ENCODE data around the gene FSTL4. TPM values are rescaled to one million over a fixed set of nuclear protein-coding genes. Genes with fewer than 3 reads are reported as not detected.

FSTL4 gene
- total RNA-seq, 4 donors from 2014 or later, result 0.27 TPM; not detected in 3

DNA sequence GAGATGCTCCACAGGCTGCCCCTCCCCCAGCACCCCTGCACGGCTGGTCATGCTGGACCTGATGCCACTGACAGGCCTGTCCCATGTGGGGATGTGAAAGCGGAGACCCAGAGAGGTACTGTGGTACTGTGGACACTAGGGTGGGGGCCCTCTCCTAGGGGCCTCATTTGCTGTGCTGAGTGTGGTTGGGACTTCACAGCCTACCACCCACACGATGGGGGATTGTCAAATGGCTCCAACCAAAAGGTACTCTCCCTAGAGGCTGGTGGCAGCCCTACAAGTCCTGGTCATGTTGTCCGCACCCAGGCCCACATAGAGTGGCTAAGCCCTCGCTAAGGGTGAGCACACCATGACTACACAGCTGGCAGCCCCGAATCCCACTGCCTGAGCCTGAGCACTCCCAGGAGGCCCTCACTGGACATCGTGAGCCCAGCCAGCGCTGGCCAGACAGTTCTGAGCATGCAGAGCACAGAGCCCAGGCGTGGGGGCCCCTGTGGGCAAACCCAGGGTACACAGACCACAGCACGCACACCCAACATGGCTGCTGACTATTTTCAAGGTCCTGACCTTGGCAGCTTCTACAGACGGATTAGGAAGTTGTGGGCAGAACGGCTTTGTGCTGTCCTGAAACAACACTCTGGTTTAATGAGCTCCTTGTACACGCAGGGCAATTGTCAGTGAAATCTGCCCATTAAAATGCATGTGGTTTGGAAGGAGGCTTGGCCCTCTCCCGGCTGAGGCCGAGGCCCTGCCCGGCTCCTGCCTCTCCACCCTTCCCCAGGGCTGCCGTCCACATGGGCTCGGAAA is 346.4 kb downstream of the FSTL4 start:
- TF ChIP-seq POLR2AphosphoS5 (IDR thresholded peaks at IDR 0.05) (no peak), POLR2A (IDR thresholded peaks at IDR 0.05) (no peak), EP300 (IDR thresholded peaks at IDR 0.05; ENCODE audit: low read depth) (no peak)
- TF ChIP-seq, protein P1, sequence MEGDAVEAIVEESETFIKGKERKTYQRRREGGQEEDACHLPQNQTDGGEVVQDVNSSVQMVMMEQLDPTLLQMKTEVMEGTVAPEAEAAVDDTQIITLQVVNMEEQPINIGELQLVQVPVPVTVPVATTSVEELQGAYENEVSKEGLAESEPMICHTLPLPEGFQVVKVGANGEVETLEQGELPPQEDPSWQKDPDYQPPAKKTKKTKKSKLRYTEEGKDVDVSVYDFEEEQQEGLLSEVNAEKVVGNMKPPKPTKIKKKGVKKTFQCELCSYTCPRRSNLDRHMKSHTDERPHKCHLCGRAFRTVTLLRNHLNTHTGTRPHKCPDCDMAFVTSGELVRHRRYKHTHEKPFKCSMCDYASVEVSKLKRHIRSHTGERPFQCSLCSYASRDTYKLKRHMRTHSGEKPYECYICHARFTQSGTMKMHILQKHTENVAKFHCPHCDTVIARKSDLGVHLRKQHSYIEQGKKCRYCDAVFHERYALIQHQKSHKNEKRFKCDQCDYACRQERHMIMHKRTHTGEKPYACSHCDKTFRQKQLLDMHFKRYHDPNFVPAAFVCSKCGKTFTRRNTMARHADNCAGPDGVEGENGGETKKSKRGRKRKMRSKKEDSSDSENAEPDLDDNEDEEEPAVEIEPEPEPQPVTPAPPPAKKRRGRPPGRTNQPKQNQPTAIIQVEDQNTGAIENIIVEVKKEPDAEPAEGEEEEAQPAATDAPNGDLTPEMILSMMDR (IDR thresholded peaks at IDR 0.05), result no peak
- no peak for DNase-seq
- in situ Hi-C loops (cut with MboI; ENCODE audit: low pct_ligation_motif_present in 1 of 4, low pct_unique_long_range_greater_than_20kb in 1 of 4, low sequenced_read_pairs in 3 of 4), result no loop called here
- WGBS, 2 donors (ENCODE audit: low coverage in 1 of 2), result 75% methylated on average over 13 of the region's 18 CpGs; no CpG with 5 or more reads in 1 of the 2 donors
- no peak overlapping the region for H3K27ac ChIP-seq
- no peaks in the 10 kb centered on the region for H3K27me3 ChIP-seq
- H3K9me3 ChIP-seq, result no peaks in the 10 kb centered on the region
- H3K36me3 ChIP-seq, result no peaks in the 10 kb centered on the region
- no peaks in the 10 kb centered on the region for H3K4me1 ChIP-seq
- intact Hi-C loops (cut with DNase I; ENCODE audit: low total_unique reads), result no loop called here
- H3K4me3 ChIP-seq, result no peak overlapping the region

DNA sequence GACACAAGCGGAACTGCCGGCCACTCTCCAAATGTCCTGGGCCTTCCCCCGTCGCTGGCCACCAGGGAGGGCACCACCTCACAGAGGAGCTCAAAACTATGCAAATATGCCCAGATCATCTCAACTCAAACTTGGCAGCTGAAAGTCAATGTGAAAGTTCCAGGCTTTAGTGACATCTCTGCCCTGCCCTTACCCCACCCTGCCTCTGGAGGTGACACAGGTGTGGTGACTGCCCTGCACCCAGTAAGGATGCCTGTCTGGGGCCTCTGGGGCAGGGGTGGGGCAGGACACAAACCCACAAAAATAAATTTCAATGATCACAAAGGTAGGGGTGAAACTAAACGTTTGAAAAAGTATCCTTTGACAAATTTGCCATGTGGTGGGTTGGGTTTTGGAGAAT is 347.1 kb downstream of the FSTL4 start:
- WGBS, 2 donors (ENCODE audit: low coverage in 1 of 2), result 50 to 67% methylated on average over 1 to 5 of the region's 5 CpGs
- TF ChIP-seq, protein P1 (IDR thresholded peaks at IDR 0.05), result no peak
- TF ChIP-seq POLR2A (IDR thresholded peaks at IDR 0.05), result no peak
- no peak for TF ChIP-seq EP300 (IDR thresholded peaks at IDR 0.05; ENCODE audit: low read depth)
- TF ChIP-seq POLR2AphosphoS5 (IDR thresholded peaks at IDR 0.05), result no peak
- H3K4me1 ChIP-seq, result no peaks in the 10 kb centered on the region
- H3K27me3 ChIP-seq, result no peaks in the 10 kb centered on the region
- no peak overlapping the region for H3K27ac ChIP-seq
- DNase-seq, result no peak
- intact Hi-C loops (cut with DNase I; ENCODE audit: low total_unique reads), result no loop called here
- H3K9me3 ChIP-seq, result no peaks in the 10 kb centered on the region
- H3K36me3 ChIP-seq, result no peaks in the 10 kb centered on the region
- no peak overlapping the region for H3K4me3 ChIP-seq
- in situ Hi-C loops (cut with MboI; ENCODE audit: low pct_ligation_motif_present in 1 of 4, low pct_unique_long_range_greater_than_20kb in 1 of 4, low sequenced_read_pairs in 3 of 4), result no loop called here

DNA sequence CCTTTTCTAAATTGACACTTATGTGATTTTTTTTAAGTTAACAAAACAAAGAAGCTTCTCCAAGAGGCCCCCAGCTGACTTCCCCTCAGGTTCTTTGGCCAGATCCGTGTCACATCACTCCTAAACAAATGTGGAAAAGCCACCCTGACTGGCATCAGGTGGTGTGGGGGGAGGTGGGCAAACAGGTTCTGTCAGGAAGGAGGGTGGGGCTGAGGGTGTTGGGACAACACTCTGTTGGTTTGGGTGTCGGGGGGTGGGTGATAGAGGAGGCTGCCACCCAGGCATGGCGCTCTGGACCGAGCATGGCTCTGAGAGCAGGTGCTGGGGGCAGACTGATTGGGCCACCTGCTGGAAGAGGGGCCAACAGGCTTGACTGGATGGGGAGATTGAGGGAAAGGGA is 349.7 kb downstream of the FSTL4 start:
- intact Hi-C loops (cut with DNase I; ENCODE audit: low total_unique reads), result no loop called here
- DNase-seq, result no peak

DNA sequence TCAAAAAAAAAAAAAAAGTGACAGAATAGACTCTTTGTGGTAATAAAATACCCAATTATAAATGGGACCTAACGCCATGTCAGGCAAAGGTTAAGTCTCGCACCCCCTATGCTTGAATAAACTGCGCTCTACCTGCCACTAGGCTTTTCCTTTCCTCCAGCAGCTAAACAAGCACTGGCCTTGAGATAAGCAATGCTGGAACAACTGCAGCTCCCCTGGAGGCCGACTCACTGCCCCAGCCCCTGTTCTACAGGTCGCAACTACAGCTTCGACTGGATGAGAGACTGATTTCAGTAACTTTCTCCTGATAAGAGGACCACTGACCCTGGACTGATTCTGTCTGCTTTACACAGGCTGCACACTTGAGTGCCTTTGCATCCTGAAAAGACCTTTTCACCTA is 350.3 kb downstream of the FSTL4 start:
- no peak for TF ChIP-seq EP300 (IDR thresholded peaks at IDR 0.05; ENCODE audit: low read depth)
- TF ChIP-seq, protein P1 (IDR thresholded peaks at IDR 0.05), result no peak
- no peak for TF ChIP-seq POLR2A (IDR thresholded peaks at IDR 0.05)
- TF ChIP-seq POLR2AphosphoS5 (IDR thresholded peaks at IDR 0.05), result no peak
- WGBS, 2 donors (ENCODE audit: low coverage in 1 of 2), result 84 to 98% methylated on average over 5 to 6 of the region's 6 CpGs

More for the DNA sequence above, 349.7 kb downstream of the FSTL4 start:
- Histone ChIP-seq H3K36me3 (no peaks in the 10 kb centered on the region), H3K4me3 (no peak overlapping the region), H3K9me3 (no peaks in the 10 kb centered on the region), H3K4me1 (no peaks in the 10 kb centered on the region), H3K27me3 (no peaks in the 10 kb centered on the region), H3K27ac (no peak overlapping the region)
- TF ChIP-seq, protein P1 (IDR thresholded peaks at IDR 0.05), result no peak
- no peak for TF ChIP-seq POLR2AphosphoS5 (IDR thresholded peaks at IDR 0.05)
- no peak for TF ChIP-seq POLR2A (IDR thresholded peaks at IDR 0.05)
- no peak for TF ChIP-seq EP300 (IDR thresholded peaks at IDR 0.05; ENCODE audit: low read depth)
- WGBS, 2 donors (ENCODE audit: low coverage in 1 of 2), result 73% methylated on average over 4 of the region's 4 CpGs; no CpG with 5 or more reads in 1 of the 2 donors
- in situ Hi-C loops (cut with MboI; ENCODE audit: low pct_ligation_motif_present in 1 of 4, low pct_unique_long_range_greater_than_20kb in 1 of 4, low sequenced_read_pairs in 3 of 4), result no loop called here

More for the DNA sequence above, 350.3 kb downstream of the FSTL4 start:
- Histone ChIP-seq H3K27ac (no peak overlapping the region), H3K4me3 (no peak overlapping the region), H3K36me3 (no peaks in the 10 kb centered on the region), H3K4me1 (no peaks in the 10 kb centered on the region), H3K27me3 (no peaks in the 10 kb centered on the region), H3K9me3 (no peaks in the 10 kb centered on the region)
- intact Hi-C loops (cut with DNase I; ENCODE audit: low total_unique reads), result no loop called here
- in situ Hi-C loops (cut with MboI; ENCODE audit: low pct_ligation_motif_present in 1 of 4, low pct_unique_long_range_greater_than_20kb in 1 of 4, low sequenced_read_pairs in 3 of 4), result no loop called here
- no peak for DNase-seq

Data from transverse colon (tissue), 4 donors.